CD4-positive, alpha-beta T cell (primary cell): ENCODE data around the gene UBE2F. TPM values are rescaled to one million over a fixed set of nuclear protein-coding genes. Genes with fewer than 3 reads are reported as not detected.
A peak's percentile ranks its signal among the peaks of the same experiment; 100 is the strongest.
"Not testable (repeated sequence)": the region's sequence is repeated elsewhere in the genome, so short reads cannot be mapped to it uniquely, and the experiment has no call there.

Experiments
- ATAC-seq: fragments of 200-7000 bp; cut with Tn5 transposase; one replicate; pipeline ENCODE4 v1.10.0; 2022; ENCODE audit warnings: mild to moderate bottlenecking; ENCODE audit not compliant: poor library complexity
- CTCF ChIA-PET: fragments of 350-600 bp; sonication (Branson Sonifier 250); formaldehyde crosslinking; loops from one replicate; lab custom pipeline; 2021; ENCODE audit warnings: antibody characterized with exemption, inconsistent platforms; lab: Charles Lee
- POLR2A ChIA-PET: fragments of 350-600 bp; sonication (Branson Sonifier 250); formaldehyde crosslinking; loops from one replicate; lab custom pipeline; 2021; ENCODE audit warnings: antibody characterized with exemption, inconsistent platforms; lab: Charles Lee
- DNase-seq, 14 experiments: peaks; one replicate each; pipeline ENCODE4 v3.0.0-alpha.2; 2013 to 2020; ENCODE audit warnings: mixed read lengths in 2 of 14
- H3K27ac ChIP-seq, 2 donors: one replicate each; pipeline versions ENCODE4 v1.5.1 to v1.7.0; 2013; ENCODE audit warnings: low read length in 2 of 2, low read depth in 1 of 2, mild to moderate bottlenecking in 1 of 2
- H3K27me3 ChIP-seq, 2 experiments: 1 replicate in 1 of 2; 2 replicates in 1 of 2; pipeline versions ENCODE4 v1.6.1 to v1.7.0; 2013; ENCODE audit warnings: low read length in 2 of 2, control low read depth in 1 of 2, mild to moderate bottlenecking in 1 of 2, moderate library complexity in 1 of 2; ENCODE audit not compliant: insufficient read depth in 2 of 2, control insufficient read depth in 1 of 2
- H3K36me3 ChIP-seq: one replicate; pipeline ENCODE4 v1.6.1; 2013; ENCODE audit warnings: low read length, control low read depth; ENCODE audit not compliant: insufficient read depth
- H3K4me1 ChIP-seq: one replicate; pipeline ENCODE4 v1.6.1; 2013; ENCODE audit warnings: low read length, control low read depth; ENCODE audit not compliant: insufficient read depth
- H3K4me3 ChIP-seq: one replicate; pipeline ENCODE4 v1.5.1; 2013; ENCODE audit warnings: mild to moderate bottlenecking, low read length, moderate library complexity
- H3K9me3 ChIP-seq, 2 experiments: 1 replicate in 1 of 2; 2 replicates in 1 of 2; pipeline versions ENCODE4 v1.6.1 to v1.7.0; 2013; ENCODE audit warnings: low read length in 2 of 2, mild to moderate bottlenecking in 2 of 2, control low read depth in 1 of 2, moderate library complexity in 1 of 2; ENCODE audit not compliant: control insufficient read depth in 1 of 2, insufficient read depth in 1 of 2
- H3K27ac Mint-ChIP-seq: one replicate; pipeline ENCODE4 v1.8.0; 2020; ENCODE audit warnings: mixed read lengths
- H3K27me3 Mint-ChIP-seq: one replicate; pipeline ENCODE4 v1.8.0; 2021; ENCODE audit warnings: mixed read lengths
- H3K36me3 Mint-ChIP-seq: one replicate; pipeline ENCODE4 v1.8.0; 2021; ENCODE audit warnings: low read depth, mixed read lengths
- H3K4me1 Mint-ChIP-seq: one replicate; pipeline ENCODE4 v1.8.0; 2021; ENCODE audit warnings: low read depth, mixed read lengths
- H3K4me3 Mint-ChIP-seq: one replicate; pipeline ENCODE4 v1.8.0; 2020; ENCODE audit warnings: mild to moderate bottlenecking, mixed read lengths
- H3K9me3 Mint-ChIP-seq: one replicate; pipeline ENCODE4 v1.8.0; 2020; ENCODE audit warnings: mixed read lengths
- intact Hi-C, 2 experiments: fragments of 100-400 bp; cut with DNase I in 1 of 2; cut with micrococcal nuclease in 1 of 2; formaldehyde crosslinking; loops; one replicate each; pipeline versions ENCODE4 v1.15.1 to v1.9.0; 2023 to 2025; cut with DNase I, micrococcal nuclease
- total RNA-seq, 174 experiments: library from RNA in 2 of 174; stranded (reverse) in 2 of 174; gene quantifications; one replicate each; pipeline ENCODE4 v1.2.3 and lab custom pipeline; 2021 to 2026
- TF ChIP-seq, protein P1 (sequence below): fragments of 200-600 bp; IDR thresholded peaks from one replicate; pipeline ENCODE4 v1.8.0; 2022; ENCODE audit warnings: antibody characterized with exemption, mild to moderate bottlenecking

Gene UBE2F
- total RNA-seq, 2 experiments from 2014 or later = 23.2 to 27.4 TPM

DNA sequence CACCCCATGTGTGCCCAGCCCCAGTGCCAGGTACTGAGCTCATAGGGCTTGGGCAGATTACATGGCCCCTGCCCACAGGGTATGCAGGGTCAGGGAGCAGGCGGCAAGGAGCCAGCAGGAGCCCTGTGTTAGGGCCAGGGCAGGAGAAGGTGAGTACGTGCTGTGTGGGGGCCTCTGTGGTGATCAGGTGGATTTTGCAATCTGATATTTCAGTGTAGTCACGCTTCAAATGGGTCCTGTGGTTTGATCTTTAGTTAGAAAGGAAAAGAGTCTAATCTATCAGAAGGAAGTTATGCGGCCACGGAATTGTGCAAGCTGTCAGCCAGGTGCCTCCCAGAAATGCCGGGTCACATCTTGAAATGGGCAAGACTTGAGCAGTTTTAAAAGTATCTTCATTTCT lies 13.9 kb downstream of the UBE2F start:
- Histone ChIP-seq H3K9me3 (no peaks in the 10 kb centered on the region), H3K4me1 (peaks cover 55% of the 10 kb centered on the region), H3K4me3 (no peak overlapping the region), H3K36me3 (peaks cover 29% of the 10 kb centered on the region), H3K27me3 (no peaks in the 10 kb centered on the region), H3K27ac (no peak overlapping the region)
- DNase-seq = peak in 1 of 14 experiments; percentile 26
- Mint-ChIP-seq H3K36me3 (peaks cover 63% of the 10 kb centered on the region), H3K9me3 (no peaks in the 10 kb centered on the region), H3K27ac (peak overlapping the region; percentile 38), H3K4me3 (peak overlapping the region; percentile 8), H3K4me1 (peaks cover 74% of the 10 kb centered on the region), H3K27me3 (no peaks in the 10 kb centered on the region)
- TF ChIP-seq, protein P1, sequence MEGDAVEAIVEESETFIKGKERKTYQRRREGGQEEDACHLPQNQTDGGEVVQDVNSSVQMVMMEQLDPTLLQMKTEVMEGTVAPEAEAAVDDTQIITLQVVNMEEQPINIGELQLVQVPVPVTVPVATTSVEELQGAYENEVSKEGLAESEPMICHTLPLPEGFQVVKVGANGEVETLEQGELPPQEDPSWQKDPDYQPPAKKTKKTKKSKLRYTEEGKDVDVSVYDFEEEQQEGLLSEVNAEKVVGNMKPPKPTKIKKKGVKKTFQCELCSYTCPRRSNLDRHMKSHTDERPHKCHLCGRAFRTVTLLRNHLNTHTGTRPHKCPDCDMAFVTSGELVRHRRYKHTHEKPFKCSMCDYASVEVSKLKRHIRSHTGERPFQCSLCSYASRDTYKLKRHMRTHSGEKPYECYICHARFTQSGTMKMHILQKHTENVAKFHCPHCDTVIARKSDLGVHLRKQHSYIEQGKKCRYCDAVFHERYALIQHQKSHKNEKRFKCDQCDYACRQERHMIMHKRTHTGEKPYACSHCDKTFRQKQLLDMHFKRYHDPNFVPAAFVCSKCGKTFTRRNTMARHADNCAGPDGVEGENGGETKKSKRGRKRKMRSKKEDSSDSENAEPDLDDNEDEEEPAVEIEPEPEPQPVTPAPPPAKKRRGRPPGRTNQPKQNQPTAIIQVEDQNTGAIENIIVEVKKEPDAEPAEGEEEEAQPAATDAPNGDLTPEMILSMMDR = no peak
- ChIA-PET CTCF (interaction anchor here (1.5 kb wide), 1 partner anchor 11 kb away, joined by 4 read pairs; no protein-coding TSS in a partner anchor), POLR2A (interaction anchor here (0.9 to 2.0 kb wide), 2 partner anchors 11 to 72 kb away, joined by 5 to 8 read pairs; no protein-coding TSS in a partner anchor)
- intact Hi-C loops = no loop called here
- peak; percentile 32 for ATAC-seq

DNA sequence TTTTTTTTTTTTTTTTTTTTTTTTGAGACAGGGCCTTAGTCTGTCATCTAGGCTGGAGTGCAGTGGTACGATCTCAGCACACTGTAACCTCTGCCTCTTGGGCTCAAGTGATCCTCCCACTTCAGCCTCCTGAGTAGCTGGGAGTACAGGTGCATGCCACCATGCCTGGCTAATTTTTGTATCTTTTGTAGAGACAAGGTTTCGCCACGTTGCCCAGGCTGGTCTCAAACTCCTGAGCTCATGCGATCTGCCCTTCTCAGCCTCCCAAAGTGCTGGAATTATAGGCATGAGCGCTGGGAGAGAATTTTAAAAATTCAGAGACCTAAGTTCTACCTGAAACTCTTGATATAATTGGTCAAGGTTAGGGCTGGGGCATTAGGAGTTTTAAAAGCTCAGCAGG lies 14.8 kb downstream of the UBE2F start:
- DNase-seq, H3K4me3 Mint-ChIP-seq, H3K4me3 ChIP-seq, intact Hi-C loops, H3K27me3 Mint-ChIP-seq, H3K9me3 ChIP-seq, H3K9me3 Mint-ChIP-seq, H3K27me3 ChIP-seq, H3K27ac ChIP-seq, ATAC-seq: not testable (repeated sequence)
- Mint-ChIP-seq H3K27ac (peak overlapping the region; percentile 38), H3K36me3 (peaks cover 60% of the 10 kb centered on the region), H3K4me1 (peaks cover 70% of the 10 kb centered on the region)
- CTCF ChIA-PET = interaction anchor here (1.5 kb wide), 1 partner anchor 12 kb away, joined by 4 read pairs; no protein-coding TSS in a partner anchor
- Histone ChIP-seq H3K4me1 (peaks cover 53% of the 10 kb centered on the region), H3K36me3 (peaks cover 21% of the 10 kb centered on the region)
- POLR2A ChIA-PET = interaction anchor here (2.0 kb wide), 1 partner anchor 12 kb away, joined by 8 read pairs; no protein-coding TSS in a partner anchor

- CTCF ChIA-PET = interaction anchor here (1.5 kb wide), 1 partner anchor 13 kb away, joined by 4 read pairs; no protein-coding TSS in a partner anchor
- peaks cover 70% of the 10 kb centered on the region for H3K4me1 Mint-ChIP-seq
- peaks cover 65% of the 10 kb centered on the region for H3K36me3 Mint-ChIP-seq
- peaks cover 48% of the 10 kb centered on the region for H3K4me1 ChIP-seq
- peaks cover 18% of the 10 kb centered on the region for H3K36me3 ChIP-seq
- TF ChIP-seq, protein P1 = no peak
- H3K9me3 ChIP-seq = no peaks in the 10 kb centered on the region
- DNase-seq (no peak), ATAC-seq (no peak)
- H3K9me3 Mint-ChIP-seq = no peaks in the 10 kb centered on the region
- H3K4me3 ChIP-seq = no peak overlapping the region
- no peak overlapping the region for H3K4me3 Mint-ChIP-seq
- H3K27ac Mint-ChIP-seq = no peak overlapping the region
- POLR2A ChIA-PET = no interaction called here
- intact Hi-C loops = no loop called here
- H3K27me3 ChIP-seq = no peaks in the 10 kb centered on the region
- H3K27ac ChIP-seq = no peak overlapping the region
- no peaks in the 10 kb centered on the region for H3K27me3 Mint-ChIP-seq
These were observed 15.4 kb downstream of the UBE2F start for GRCh38 chr2:237982039-237982725.
